Panc1 (cell line): ENCODE measurements around the gene ATP13A3. TPM values are rescaled to one million over a fixed set of nuclear protein-coding genes. Genes with fewer than 3 reads are reported as not detected.

Experiments
- ATAC-seq: fragments of 200-7000 bp; cut with Tn5 transposase; 2 replicates; pipeline ENCODE4 v1.9.1; 2020; ENCODE audit warnings: mild to moderate bottlenecking, moderate library complexity
- BruUV-seq: library from RNA; stranded (reverse); fragments of 400-500 nt; replicated peaks from 2 replicates; lab custom pipeline; 2021; lab: Mats Ljungman, UMichigan
- CTCF ChIA-PET: fragments of 300-600 bp; sonication (Branson Sonifier 250); formaldehyde crosslinking; loops from one replicate; lab custom pipeline; 2022; ENCODE audit warnings: antibody characterized with exemption; lab: Charles Lee
- POLR2A ChIA-PET: fragments of 300-600 bp; sonication (Branson Sonifier 250); formaldehyde crosslinking; loops from one replicate; lab custom pipeline; 2022; ENCODE audit warnings: antibody characterized with exemption; lab: Charles Lee
- DNase-seq: peaks from one replicate; pipeline ENCODE4 v3.0.0-alpha.2; 2010; ENCODE audit warnings: low read depth, low spot score
- H3K27ac ChIP-seq: 2 replicates; pipeline ENCODE4 v1.5.1; 2011; ENCODE audit warnings: mild to moderate bottlenecking, low read length, inconsistent platforms
- H3K27me3 ChIP-seq: fragments of 200-500 bp; sonication (Bioruptor generic); 2 replicates; pipeline ENCODE4 v1.6.0; 2014; ENCODE audit warnings: low read length, inconsistent platforms; ENCODE audit not compliant: control insufficient read depth, insufficient read depth
- H3K36me3 ChIP-seq: fragments of 200-500 bp; sonication (Bioruptor generic); 2 replicates; pipeline ENCODE4 v1.5.1; 2014; ENCODE audit warnings: inconsistent platforms, mild to moderate bottlenecking, low read length, moderate library complexity; ENCODE audit not compliant: control insufficient read depth, insufficient read depth
- H3K4me1 ChIP-seq: 2 replicates; pipeline ENCODE4 v1.5.1; 2011; ENCODE audit warnings: inconsistent platforms, mild to moderate bottlenecking, low read length, moderate library complexity; ENCODE audit not compliant: control insufficient read depth, insufficient read depth
- H3K4me3 ChIP-seq, 2 experiments: 2 replicates each; pipeline ENCODE4 v1.5.1; 2011 to 2012; ENCODE audit warnings: low read depth in 2 of 2, low read length in 2 of 2, mild to moderate bottlenecking in 2 of 2, inconsistent platforms in 1 of 2, moderate library complexity in 1 of 2
- H3K9me3 ChIP-seq: fragments of 200-500 bp; sonication (Bioruptor generic); 2 replicates; pipeline ENCODE4 v1.5.1; 2014; ENCODE audit warnings: low read depth, mild to moderate bottlenecking, inconsistent platforms, low read length, moderate library complexity; ENCODE audit not compliant: control insufficient read depth, insufficient read depth
- POLR2AphosphoS5 ChIP-seq: IDR thresholded peaks from 2 replicates; pipeline ENCODE4 v1.6.1; 2012; ENCODE audit warnings: mild to moderate bottlenecking, low read depth, low read length, moderate library complexity
- SIN3A ChIP-seq: IDR thresholded peaks from 2 replicates; pipeline ENCODE4 v1.6.1; 2012; ENCODE audit warnings: low read depth, mild to moderate bottlenecking, low read length, moderate library complexity, borderline replicate concordance; ENCODE audit not compliant: insufficient read depth
- TCF7L2 ChIP-seq: IDR thresholded peaks from 2 replicates; pipeline ENCODE4 v1.6.1; 2011; ENCODE audit warnings: mild to moderate bottlenecking, low read depth, low read length, inconsistent platforms
- in situ Hi-C: cut with HindIII; loops from 2 replicates; pipeline ENCODE4 v1.10.0; 2016; ENCODE audit warnings: low sequenced_read_pairs, low pct_unique_long_range_greater_than_20kb
- intact Hi-C: fragments of 100-400 bp; cut with micrococcal nuclease; formaldehyde crosslinking; loops from one replicate; pipeline ENCODE4 v1.10.0; 2022; ENCODE audit not compliant: unreplicated experiment
- total RNA-seq: library from RNA; stranded (reverse); gene quantifications from one replicate; pipeline ENCODE4 v1.2.1, GENCODE V29; 2021; ENCODE audit not compliant: unreplicated experiment
- TF ChIP-seq, protein P1 (sequence below): fragments of 450-650 bp; IDR thresholded peaks from 2 replicates; pipeline ENCODE4 v1.5.1; 2017; ENCODE audit warnings: mild to moderate bottlenecking
- TF ChIP-seq, protein P2 (sequence below), 2 experiments: IDR thresholded peaks; 2 replicates each; pipeline ENCODE4 v1.6.1; 2011 to 2012; ENCODE audit warnings: low read depth in 2 of 2, control low read depth in 1 of 2, low read length in 1 of 2, mild to moderate bottlenecking in 1 of 2, moderate library complexity in 1 of 2; ENCODE audit not compliant: insufficient read depth in 1 of 2

The ATP13A3 gene
- total RNA-seq, 1 experiment from 2014 or later: 169 TPM

DNA sequence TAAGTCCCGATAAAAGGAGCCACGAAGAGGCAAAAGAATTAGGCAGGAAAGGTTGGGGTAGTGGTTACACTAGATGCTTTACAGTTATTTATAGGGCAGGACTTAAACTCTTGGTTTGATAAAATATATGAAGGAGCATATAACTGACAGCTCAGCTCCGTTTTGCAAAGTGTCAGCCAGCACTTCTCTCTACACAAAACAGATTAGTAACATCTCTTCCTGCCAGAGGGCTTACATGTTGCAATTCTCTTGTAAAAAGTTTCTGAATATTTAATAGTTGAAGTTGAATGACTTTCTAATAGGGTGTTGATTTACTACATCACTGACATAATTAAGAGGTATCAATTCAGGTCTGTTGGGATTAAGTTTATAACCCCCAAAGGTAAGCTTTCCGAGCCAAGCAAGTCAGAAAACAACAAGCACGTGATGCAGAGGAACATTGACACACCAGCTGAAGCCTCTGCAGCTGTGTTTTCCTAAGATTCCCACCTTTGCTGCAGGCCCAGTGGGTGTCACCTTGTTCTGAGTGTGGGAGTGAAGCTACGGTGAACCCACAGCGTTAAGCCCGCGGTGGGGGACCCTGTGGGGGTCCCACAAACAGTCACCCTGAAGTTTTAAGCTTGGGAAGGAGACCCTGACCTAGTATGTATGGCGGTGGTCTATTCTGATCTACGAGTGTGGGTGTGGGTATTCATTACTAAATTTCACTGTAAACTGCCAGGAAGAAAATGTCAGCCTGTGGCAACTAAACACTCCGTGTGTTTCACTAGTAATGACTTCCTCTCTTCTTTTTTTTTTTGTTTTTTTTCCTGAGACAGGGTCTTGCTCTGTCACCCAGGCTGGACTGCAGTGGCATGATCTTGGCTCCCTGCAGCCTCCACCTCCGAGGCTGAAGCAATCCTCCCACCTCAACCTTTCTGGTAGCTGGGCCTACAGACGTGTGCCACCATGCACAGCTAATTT lies 22.0 kb upstream of the ATP13A3 start:
- in situ Hi-C loops: no loop called here
- CTCF ChIA-PET: interaction anchor here (0.7 kb wide), 1 partner anchor 57 kb away, joined by 8 read pairs; no protein-coding TSS in a partner anchor
- intact Hi-C loops: no loop called here

DNA sequence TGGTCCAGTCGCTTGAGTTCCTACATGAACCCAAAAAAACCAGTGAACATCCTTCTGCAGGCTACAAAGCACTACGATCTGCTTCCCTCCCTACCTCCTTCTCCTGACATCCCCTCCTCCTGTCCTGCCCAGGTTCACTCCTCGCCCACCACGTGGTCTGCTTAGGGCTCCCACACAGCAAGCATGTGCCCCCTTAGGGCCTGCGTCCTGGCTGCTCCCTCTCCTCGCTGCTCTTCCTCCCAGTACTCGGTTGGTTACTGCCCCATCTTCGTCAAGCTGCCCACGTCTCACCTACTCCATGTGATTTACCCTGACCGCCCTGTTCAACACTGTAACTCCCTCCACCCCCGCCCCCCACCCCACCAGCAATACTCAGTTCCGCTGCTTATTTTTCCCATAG lies 20.8 kb upstream of the ATP13A3 start:
- no TSS peak for BruUV-seq

More for the DNA sequence above, 22.0 kb upstream of the ATP13A3 start:
- no TSS peak for BruUV-seq
- no peaks in the 10 kb centered on the region for H3K36me3 ChIP-seq
- H3K27ac ChIP-seq: no peak overlapping the region
- H3K4me1 ChIP-seq: peaks cover 2% of the 10 kb centered on the region; the same call in 1 of the 2 replicates
- ATAC-seq (no peak), DNase-seq (no peak)
- POLR2A ChIA-PET: interaction anchor here (0.6 kb wide), 1 partner anchor 669 kb away, joined by 8 read pairs; no protein-coding TSS in a partner anchor
- H3K4me3 ChIP-seq: no peak overlapping the region
- TF ChIP-seq POLR2AphosphoS5: no peak
- TF ChIP-seq, protein P1, sequence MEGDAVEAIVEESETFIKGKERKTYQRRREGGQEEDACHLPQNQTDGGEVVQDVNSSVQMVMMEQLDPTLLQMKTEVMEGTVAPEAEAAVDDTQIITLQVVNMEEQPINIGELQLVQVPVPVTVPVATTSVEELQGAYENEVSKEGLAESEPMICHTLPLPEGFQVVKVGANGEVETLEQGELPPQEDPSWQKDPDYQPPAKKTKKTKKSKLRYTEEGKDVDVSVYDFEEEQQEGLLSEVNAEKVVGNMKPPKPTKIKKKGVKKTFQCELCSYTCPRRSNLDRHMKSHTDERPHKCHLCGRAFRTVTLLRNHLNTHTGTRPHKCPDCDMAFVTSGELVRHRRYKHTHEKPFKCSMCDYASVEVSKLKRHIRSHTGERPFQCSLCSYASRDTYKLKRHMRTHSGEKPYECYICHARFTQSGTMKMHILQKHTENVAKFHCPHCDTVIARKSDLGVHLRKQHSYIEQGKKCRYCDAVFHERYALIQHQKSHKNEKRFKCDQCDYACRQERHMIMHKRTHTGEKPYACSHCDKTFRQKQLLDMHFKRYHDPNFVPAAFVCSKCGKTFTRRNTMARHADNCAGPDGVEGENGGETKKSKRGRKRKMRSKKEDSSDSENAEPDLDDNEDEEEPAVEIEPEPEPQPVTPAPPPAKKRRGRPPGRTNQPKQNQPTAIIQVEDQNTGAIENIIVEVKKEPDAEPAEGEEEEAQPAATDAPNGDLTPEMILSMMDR: no peak
- no peak for TF ChIP-seq SIN3A
- TF ChIP-seq, protein P2, sequence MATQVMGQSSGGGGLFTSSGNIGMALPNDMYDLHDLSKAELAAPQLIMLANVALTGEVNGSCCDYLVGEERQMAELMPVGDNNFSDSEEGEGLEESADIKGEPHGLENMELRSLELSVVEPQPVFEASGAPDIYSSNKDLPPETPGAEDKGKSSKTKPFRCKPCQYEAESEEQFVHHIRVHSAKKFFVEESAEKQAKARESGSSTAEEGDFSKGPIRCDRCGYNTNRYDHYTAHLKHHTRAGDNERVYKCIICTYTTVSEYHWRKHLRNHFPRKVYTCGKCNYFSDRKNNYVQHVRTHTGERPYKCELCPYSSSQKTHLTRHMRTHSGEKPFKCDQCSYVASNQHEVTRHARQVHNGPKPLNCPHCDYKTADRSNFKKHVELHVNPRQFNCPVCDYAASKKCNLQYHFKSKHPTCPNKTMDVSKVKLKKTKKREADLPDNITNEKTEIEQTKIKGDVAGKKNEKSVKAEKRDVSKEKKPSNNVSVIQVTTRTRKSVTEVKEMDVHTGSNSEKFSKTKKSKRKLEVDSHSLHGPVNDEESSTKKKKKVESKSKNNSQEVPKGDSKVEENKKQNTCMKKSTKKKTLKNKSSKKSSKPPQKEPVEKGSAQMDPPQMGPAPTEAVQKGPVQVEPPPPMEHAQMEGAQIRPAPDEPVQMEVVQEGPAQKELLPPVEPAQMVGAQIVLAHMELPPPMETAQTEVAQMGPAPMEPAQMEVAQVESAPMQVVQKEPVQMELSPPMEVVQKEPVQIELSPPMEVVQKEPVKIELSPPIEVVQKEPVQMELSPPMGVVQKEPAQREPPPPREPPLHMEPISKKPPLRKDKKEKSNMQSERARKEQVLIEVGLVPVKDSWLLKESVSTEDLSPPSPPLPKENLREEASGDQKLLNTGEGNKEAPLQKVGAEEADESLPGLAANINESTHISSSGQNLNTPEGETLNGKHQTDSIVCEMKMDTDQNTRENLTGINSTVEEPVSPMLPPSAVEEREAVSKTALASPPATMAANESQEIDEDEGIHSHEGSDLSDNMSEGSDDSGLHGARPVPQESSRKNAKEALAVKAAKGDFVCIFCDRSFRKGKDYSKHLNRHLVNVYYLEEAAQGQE (IDR thresholded peaks at IDR 0.05; ENCODE audit: insufficient read depth in 1 of 2, low read depth in 2 of 2, low read length in 1 of 2): no peak
- no peak for TF ChIP-seq TCF7L2
- no peaks in the 10 kb centered on the region for H3K27me3 ChIP-seq
- H3K9me3 ChIP-seq: no peaks in the 10 kb centered on the region

More for the DNA sequence above, 20.8 kb upstream of the ATP13A3 start:
- TF ChIP-seq, protein P2 (IDR thresholded peaks at IDR 0.05; ENCODE audit: insufficient read depth in 1 of 2, low read depth in 2 of 2, low read length in 1 of 2): no peak
- TF ChIP-seq POLR2AphosphoS5: no peak
- TF ChIP-seq SIN3A: no peak
- TF ChIP-seq, protein P1: no peak
- TF ChIP-seq TCF7L2: no peak
- Histone ChIP-seq H3K9me3 (no peaks in the 10 kb centered on the region), H3K4me3 (no peak overlapping the region), H3K4me1 (no peaks in the 10 kb centered on the region), H3K36me3 (no peaks in the 10 kb centered on the region), H3K27me3 (no peaks in the 10 kb centered on the region), H3K27ac (no peak overlapping the region)
- POLR2A ChIA-PET: no interaction called here
- no peak for ATAC-seq
- DNase-seq: no peak
- intact Hi-C loops (no loop called here), in situ Hi-C loops (no loop called here)
- CTCF ChIA-PET: no interaction called here
